HG03280 (cell line): ENCODE results near the gene ZNF260.
"Not testable (repeated sequence)": the region's sequence is repeated elsewhere in the genome, so short reads cannot be mapped to it uniquely, and the experiment has no call there.

Experiments
- ATAC-seq: cut with Tn5 transposase; IDR thresholded peaks from one replicate; pipeline ENCODE4 v1.9.1; 2021; ENCODE audit warnings: mild to moderate bottlenecking, moderate library complexity; ENCODE audit not compliant: unreplicated experiment

The ZNF260 gene

DNA sequence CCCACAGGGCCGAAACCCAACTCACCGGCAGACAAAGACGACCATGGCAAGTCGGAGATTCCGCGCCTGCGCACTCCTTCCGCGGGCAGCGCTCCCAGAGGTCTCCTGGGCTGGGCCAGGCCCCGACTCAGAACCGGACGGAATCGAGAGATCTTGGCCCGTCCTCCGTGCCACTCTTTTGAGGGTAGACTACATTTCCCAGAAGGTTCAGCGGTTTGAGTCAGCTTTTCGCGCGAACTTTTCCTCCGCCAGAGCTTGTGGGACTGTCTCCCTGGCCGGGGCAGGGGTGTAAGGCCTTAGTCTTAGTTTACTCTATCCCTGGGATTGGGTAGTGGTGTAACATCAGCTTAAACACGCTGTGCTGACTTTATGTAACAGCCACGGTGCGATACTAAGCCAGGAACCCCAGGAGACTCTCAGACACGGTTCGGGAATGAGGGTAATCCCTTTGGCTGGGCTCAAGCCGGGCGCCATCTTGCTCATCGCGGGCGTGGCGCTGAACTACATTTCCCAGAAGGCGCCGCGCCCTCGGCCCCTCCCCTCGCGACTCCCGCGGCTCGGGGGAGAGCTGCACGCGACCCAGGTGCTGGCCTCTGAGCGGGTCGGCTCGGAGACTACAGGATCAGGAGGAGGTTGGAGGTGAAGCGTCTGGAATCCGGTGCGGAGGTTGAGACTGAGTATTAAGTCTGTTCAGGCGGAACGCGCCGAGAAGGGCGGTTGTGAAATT is at the start of gene ZNF260:
Gene ZNF260 (minus strand): TSS at position 78 of the 727 bp plus-strand sequence. CDS start 13,033 bp downstream, outside the sequence.
- ATAC-seq, result peak; percentile 86

DNA sequence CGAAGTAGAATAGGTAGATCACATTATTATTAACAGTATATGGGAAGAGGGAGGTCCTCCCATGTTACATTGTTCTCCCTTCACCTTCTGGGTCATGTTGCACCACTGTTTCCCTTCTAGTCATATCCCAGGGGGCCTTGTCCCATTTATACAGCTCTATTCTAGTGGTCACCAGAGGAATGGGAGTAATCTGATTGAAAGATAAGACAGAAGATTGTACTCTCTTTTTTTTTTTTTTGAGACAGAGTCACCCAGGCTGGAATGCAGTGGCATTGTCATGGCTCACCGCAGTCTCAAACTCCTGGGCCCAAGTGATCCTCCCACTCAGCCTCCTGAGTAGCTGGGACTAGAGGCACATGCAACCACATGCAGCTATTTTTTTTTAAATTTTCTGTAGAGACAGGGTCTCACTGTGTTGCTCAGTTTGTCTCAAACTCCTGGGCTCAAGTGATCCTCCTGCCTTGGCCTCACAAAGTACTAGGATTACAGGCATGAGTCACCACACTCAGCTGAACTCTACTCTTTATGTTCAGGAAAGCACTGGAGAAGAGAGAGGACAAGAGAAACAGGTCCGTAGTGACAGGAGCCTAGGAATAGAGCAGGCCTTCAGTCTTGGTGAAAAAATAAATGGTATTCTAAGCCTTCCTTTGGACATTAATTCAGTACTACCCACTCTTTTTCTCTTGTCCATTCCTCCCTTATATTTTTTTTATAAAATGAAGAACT is 49.4 kb upstream of the ZNF260 start:
- ATAC-seq, result no peak

DNA sequence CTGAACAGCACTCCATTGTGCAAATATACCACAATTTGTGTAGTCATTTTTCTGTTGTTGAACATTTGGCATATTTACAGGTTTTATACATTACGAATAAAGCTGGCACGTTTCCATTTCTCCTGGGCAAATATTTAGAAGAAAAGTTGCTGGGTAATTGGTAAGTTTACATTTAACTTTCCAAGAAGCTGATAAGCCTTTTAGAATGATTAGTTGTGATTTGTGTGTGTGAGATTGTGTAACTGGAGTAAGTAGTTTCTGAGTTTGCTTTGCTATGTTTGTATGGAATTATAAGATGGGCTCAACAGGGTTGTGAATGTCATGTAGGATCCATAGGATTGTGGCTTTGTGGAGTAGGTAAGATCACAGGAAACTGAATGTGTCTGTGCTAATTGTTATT is 46.7 kb upstream of the ZNF260 start:
- ATAC-seq, result no peak

DNA sequence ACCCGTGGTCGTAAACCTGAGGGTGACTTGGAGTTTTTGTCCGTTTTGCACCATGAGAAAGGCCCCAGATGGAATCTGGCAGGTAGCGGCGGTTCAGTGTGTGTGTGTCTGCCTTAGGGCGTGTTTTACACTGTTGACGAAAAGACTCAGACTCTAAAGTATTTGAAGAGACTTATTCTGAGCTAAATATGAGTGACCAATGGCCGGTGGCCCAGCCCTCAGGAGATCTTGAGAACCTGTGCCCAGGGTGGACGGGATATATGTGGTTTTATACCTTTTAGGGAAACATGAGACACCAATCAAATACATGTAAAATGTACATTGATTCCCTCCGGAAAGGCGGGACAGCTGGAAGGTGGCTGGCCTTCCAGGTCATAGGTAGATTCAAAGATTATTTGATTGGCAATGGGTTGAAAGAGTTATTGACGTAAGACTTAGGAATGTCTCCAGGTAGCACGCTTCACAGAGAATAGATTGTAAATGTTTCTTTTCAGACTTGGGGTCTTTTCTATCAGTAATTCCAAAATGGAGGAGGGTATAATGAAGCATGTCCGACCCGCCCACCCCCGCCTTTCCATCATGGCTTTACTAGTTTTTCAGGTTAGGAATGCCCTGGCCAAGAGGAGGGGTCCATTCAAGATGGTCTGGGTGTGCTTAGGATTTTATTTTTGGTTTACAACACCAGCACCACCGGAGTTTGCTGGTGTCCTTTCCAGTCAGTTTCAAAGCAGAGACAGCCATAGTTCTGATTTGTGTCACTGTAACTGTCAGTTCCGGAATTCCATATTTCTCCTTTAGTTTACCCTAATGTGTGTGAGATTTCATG is 46.0 kb upstream of the ZNF260 start:
- no peak for ATAC-seq

DNA sequence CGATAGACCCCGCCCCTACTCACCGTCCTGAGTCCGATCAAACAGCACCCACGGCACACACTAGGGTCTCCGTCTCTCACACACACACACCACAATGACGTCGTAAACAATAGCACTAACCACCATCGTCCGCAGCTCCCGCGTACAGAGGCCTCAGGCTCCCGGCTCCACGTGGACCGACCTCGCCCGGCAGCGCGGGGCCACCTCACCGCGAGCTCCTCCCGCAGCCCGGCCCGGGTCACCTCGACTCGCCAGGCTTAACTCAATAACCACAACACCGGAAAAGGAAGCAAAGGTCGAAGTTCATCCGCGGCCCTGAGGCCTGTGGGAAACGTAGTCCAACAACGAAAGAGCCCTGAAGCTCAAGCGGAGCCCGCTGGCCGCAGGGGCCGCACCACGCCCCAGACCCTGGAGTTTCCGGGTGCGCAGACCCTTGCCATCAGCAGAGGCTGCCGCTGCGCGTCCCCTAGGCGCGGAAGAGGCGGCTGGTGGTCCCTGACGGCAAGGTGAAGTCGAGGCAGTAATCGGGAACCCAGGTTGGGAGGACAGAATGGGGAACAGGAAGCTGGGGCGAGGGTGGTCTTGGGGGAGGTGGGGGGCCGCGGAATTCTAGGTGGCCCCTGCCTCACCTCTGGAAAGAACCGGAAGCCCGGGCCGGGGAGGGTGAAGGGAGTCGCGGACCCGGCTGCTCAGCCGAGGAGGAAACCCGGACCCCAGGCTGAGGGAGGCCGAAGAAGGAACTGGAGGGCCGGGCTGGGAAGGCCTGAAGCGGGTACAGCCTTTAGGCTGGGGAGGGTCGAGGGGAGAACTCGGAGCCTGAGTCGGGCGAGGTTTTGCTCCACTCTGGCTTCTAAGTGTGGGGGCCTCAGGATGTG is 45.2 kb upstream of the ZNF260 start, which contains the start of gene ZNF529:
Gene ZNF529 (minus strand): TSS at position 273 of the 875 bp plus-strand sequence. CDS start 946 bp downstream, outside the sequence.
- peak; percentile 89 for ATAC-seq

DNA sequence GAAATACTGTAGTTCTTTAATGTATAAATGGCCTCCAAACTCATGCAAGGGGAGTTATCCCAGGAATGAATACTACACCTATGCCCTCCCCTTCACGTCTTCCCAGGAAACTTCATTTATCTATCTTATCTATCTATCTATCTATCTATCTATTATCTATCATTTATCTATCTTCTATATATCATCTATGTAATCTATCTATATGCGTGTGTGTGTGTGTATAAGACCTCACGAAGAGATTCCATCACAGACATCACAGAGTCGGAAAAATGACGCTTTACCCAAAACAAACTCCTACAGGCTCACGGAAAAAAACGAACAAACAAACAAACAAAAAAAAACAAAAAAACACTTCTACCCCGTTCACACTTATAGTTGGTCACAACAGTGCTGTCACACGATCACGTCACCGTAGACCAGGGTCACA is 44.5 kb upstream of the ZNF260 start:
- no peak for ATAC-seq

DNA sequence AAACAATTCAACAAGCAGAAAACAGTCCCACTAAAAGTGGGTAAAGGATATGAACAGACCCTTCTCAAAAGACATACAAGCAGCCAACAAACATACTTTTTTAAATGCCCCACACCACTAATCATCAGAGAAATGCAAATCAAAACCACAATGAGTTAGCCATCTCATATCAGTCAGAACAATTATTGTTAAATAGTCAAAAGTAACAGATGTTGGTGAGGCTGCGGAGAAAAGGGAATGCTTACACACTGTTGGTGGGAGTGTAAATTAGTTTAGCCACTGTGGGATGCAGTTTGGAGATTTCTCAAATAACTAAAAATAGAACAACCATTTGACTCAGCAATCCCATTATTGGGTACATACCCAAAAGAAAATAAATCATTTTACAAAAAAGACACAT is 36.3 kb upstream of the ZNF260 start:
- no peak for ATAC-seq

DNA sequence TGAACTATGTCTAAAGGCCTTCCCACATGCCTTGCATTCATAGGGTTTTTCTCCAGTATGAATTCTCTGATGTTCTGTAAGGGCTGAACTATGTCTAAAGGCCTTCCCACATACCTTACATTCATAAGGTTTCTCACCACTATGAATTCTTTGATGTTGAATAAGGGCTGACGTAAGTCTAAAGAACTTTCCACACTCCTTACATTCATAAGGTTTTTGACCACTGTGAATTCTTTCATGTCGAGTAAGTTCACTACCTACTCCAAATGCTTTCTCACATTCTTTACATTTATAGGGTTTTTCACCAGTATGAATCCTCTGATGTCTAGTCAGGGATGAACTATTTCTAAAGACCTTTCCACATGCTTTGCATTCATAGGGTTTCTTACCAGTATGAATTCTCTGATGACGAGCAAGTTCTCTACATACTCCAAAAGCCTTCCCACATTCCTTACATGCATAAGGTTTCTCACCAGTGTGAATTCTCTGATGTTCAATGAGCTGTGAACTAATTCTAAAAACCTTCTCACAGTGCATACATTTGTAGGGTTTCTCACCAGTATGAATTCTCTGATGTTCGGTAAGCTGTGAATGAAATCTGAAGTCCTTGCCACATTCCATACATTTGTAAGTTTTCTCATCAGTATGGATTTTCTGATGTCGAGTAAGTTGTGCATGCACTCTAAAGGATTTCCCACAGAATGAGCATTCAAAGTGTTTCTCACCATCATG is 19.1 kb upstream of the ZNF260 start:
- ATAC-seq, result no peak

DNA sequence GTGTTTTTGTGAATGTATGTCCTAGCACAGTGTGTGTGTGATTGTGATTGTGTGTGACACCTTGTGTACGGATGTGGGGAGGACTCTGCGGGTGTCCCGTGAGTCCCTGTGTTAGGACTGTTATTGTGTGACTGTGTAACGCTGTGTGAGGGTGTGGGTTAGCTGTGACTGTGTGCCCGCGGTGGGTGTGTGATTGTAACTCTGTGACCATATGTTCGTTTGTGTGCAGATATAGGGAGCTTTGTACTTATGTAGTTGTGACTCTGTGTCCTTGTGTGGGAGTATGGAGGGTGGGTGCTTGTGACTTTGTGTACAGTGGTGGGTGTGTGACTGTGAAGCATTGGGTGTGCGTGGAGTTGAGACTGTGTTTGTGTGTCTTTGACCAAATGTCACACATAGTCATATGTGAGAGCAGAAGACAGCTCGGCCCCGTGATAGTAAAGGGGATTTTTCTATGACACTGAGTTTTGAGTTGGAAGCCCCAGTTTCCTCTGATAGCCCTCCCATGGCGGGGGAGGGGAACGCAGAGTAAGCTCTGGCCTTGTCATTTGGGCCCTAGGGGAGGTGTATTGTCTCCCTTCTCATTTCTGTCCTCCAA is 949 bp upstream of the ZNF260 start:
- peak; percentile 21 for ATAC-seq

DNA sequence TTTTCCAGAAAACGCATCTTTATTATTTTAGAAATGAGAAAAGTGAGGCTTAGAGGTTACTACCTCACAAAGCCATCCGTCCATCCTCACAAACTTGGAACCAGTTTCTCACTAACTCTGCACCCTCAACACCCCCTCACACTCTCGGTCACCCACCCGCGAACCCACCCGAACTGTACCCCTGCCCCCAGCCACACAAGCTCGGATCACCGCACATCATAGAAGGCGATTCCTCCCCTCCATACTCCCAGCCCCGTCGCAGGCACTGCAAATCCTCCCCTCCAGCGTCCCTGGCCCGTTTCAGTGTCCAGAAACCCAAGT is 238 bp downstream of the ZNF260 start:
- peak; percentile 4 for ATAC-seq

DNA sequence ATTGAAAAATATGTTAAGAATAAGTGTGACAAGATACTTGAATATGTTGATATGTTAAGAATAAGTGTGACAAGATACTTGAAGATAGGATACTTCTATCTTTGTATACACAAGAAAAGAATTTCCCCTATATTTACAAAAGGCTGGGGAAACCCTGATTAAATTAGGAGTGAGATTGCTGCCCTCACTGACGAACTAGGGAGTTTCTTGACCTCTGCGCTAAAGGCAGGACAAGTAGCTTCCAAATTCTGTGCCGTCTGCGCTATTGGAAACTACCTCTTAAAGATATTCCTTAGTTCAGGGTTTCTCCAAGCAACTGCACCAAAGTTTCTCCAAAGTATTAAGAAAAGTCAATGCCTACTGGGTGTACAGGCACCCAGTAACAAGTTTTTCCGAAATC is 730 bp downstream of the ZNF260 start:
- ATAC-seq, result no peak

DNA sequence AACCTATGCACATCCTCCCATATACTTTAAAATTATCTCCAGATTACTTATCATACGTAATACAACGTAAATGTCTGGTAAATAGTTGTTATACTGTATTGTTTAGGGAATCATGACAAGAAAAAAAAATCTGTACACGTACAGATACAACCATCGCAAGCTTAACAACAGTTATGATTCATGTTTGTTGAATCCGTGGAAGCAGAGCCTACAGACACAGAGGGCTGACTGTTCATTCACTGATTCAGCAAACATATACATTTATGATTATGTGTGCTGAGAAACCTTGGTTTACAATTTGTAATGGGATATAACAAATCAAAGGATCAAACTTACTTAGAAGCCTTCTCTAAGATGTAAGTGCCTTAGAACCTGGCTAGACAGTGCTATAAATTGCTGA is 1.5 kb downstream of the ZNF260 start:
- no peak for ATAC-seq

DNA sequence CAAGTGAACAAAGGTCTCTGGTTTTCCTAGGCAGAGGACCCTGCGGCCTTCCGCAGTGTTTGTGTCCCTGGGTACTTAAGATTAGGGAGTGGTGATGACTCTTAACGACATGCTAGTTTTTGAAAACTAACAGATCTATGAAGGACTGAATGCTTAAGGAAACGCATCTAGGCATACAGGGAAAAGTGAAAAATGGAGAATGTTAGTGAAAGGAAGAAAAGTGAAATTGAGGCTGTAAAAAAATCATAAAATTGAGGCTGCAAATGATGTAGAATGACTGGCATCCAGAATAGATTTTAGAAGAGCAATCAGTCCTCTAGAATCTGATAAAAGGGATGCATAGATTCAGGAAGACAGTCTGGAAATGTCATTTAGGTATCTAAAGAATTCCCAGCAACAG is 3.5 kb downstream of the ZNF260 start:
- no peak for ATAC-seq

DNA sequence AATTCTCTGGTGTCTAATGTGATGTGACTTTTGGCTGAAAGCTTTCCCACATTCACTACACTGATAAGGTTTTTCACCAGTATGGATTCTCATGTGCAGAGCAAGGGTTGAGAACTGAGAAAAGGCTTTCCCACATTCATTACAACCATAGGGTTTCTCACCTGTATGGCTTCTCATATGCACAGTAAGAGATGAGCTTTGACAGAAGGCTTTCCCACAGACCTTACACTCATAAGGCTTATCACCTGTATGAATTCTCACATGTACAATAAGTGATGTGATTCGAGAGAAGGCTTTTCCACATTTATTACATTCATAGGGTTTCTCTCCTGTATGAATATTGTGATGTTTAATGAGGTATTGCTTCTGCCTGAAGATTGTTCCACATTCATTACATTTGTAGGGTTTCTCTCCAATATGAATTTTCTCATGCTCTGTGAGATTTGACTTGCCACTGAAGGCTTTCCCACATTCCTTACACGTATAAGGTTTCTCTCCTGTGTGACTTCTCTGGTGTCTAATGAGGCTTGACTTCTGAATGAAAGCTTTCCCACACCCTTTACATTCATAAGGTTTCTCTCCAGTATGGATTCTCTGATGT is 14.0 kb downstream of the ZNF260 start:
- ATAC-seq, result no peak

DNA sequence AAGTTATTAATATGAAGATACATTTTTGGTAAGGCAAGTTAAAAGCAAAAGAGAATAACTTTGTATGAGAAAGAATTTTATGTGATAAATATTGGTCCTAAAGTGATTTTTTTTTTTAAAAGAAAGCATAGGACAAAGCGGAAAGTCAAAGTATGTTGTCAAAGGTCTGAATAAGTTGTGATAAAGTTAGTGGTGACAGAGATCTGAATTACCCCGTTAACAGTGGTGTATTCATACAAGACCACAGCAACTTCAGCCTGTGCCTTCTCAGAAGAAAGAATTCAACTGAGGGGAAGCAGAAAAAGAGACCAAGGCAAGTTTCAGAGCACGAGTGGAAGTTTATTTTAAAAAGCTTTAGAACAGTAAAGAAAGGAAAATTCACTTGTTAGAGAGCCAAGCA is 19.7 kb downstream of the ZNF260 start:
- ATAC-seq, result no peak

DNA sequence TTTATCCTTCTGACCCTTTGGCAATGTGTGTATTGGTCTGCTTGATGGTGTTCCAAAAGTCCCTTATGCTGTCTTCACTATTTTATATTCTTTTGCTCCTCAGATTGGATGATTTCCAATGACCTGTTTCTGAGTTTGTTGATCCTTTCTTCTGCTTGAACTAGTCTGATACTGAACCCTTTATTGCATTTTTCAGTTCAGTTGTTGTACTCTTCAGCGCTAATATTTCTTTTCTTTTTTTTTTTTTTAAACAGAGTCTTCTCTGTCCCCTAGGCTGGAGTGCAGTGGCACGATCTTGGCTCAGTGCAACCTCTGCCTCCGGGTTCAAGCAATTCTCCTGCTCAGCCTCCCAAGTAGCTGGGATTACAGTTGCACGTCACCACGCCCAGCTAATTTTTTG is 26.1 kb downstream of the ZNF260 start:
- ATAC-seq, result no peak

DNA sequence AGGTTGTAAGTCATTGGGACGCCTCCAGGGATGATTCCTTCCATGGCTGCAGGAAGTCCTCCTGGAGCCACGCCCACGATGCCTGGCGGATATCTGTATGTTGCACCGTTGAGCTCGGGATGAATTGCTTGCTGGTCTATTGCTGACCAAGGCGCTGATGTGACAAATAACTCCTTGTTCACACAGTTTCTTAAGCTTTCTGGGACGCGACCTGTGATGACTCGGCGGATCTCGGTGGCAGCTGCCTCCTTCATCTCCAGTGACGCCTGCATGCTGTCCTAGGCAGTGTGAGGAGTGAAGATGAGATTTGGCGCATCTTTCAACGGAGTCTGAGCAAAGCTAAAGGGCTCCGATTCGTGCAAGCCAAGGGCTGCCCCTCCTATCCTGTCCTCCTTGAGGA is 31.1 kb downstream of the ZNF260 start:
- ATAC-seq, result no peak

DNA sequence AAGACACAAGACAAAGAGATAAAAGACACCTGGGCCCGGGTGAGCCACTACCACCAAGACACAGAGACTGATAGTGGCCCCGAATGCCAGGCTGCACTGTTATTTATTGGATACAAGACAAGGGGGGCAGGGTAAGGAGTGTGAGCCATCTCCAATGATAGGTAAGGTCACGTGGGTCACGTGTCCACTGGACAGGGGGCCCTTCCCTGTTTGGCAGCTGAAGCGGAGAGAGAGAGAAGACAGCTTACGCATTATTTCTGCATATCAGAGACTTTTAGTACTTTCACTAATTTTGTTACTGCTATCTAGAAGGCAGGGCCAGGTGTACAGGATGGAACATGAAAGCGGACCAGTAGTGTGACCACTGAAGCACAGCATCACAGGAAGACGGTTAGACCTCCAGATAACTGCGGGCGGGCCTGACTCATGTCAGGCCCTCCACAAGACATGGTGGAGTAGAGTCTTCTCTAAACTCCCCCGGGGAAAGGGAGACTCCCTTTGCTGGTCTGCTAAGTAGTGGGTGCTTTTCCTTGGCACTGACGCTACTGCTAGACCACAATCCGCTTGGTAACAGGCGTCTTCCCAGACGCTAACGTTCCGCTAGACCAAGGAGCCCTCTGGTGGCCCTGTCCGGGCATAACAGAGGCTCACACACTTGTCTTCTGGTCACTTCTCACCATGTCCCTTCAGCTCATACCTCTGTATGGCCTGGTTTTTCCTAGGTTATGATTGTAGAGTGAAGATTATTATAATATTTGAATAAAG is 35.2 kb downstream of the ZNF260 start:
- ATAC-seq, result not testable (repeated sequence)
